Measurements from ENCODE around the gene SYTL1. TPM values are rescaled to one million over a fixed set of nuclear protein-coding genes. Genes with fewer than 3 reads are reported as not detected.
"Not testable (repeated sequence)": the region's sequence is repeated elsewhere in the genome, so short reads cannot be mapped to it uniquely, and the experiment has no call there.

The SYTL1 gene
- polyA plus RNA-seq, 1 donor from 2014 or later: not detected

DNA sequence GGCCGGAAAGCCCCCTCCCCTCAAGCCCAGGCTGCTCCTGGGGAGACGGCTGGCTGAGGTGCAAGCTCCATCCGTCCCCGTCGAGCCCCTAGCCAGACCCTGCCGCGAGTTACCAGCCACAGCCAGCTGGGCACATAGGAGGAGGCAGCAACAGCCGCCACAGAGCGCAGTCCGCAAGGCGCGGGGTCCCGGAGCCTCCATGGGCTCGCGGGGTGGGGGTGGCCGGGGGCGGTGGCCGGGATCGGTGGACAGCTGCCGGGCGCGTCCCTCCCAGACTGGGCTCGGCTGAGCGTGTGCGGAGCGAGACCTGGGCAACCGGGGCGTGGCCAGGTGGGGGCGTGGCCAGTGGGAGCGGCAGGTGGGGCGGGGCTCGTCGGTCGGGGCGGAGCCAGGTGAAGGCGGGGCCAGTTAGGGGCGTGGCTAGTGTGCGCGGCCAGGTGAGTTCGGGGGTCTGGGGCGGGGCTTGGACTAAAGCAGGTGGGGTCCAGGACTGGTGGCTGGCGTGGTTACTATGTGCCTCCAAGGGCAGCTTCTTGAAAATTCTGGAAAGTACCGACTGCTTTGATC lies 41.3 kb downstream of the SYTL1 start, which contains the start of gene CD164L2:
Gene CD164L2, minus strand, starts transcription at position 295 of the 567 bp plus-strand sequence. Its CDS starts 94 bp downstream, at position 201.
- no peaks in the 10 kb centered on the region for H3K9me2 ChIP-seq (ENCODE audit: insufficient read depth, low read length)
- no peaks in the 10 kb centered on the region for H4K20me1 ChIP-seq (ENCODE audit: insufficient read depth)
- no peak within 1 kb of the TSS for H2AFZ ChIP-seq (ENCODE audit: low read depth, low read length)
- no peak within 1 kb of the TSS for H3K9ac ChIP-seq (ENCODE audit: low read length)
- no peaks in the 10 kb centered on the region for H3F3A ChIP-seq (ENCODE audit: insufficient read depth, low read length, poor library complexity, severe bottlenecking)
- TF ChIP-seq RAD21 (conservative IDR thresholded peaks at IDR 0.05): no peak
- TF ChIP-seq TAF1 (IDR thresholded peaks at IDR 0.05; ENCODE audit: low read depth): no peak
- TF ChIP-seq, protein P1, sequence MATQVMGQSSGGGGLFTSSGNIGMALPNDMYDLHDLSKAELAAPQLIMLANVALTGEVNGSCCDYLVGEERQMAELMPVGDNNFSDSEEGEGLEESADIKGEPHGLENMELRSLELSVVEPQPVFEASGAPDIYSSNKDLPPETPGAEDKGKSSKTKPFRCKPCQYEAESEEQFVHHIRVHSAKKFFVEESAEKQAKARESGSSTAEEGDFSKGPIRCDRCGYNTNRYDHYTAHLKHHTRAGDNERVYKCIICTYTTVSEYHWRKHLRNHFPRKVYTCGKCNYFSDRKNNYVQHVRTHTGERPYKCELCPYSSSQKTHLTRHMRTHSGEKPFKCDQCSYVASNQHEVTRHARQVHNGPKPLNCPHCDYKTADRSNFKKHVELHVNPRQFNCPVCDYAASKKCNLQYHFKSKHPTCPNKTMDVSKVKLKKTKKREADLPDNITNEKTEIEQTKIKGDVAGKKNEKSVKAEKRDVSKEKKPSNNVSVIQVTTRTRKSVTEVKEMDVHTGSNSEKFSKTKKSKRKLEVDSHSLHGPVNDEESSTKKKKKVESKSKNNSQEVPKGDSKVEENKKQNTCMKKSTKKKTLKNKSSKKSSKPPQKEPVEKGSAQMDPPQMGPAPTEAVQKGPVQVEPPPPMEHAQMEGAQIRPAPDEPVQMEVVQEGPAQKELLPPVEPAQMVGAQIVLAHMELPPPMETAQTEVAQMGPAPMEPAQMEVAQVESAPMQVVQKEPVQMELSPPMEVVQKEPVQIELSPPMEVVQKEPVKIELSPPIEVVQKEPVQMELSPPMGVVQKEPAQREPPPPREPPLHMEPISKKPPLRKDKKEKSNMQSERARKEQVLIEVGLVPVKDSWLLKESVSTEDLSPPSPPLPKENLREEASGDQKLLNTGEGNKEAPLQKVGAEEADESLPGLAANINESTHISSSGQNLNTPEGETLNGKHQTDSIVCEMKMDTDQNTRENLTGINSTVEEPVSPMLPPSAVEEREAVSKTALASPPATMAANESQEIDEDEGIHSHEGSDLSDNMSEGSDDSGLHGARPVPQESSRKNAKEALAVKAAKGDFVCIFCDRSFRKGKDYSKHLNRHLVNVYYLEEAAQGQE (IDR thresholded peaks at IDR 0.05; ENCODE audit: borderline replicate concordance): no peak
- no peak for TF ChIP-seq POLR2AphosphoS5 (IDR thresholded peaks at IDR 0.05)
- H3K4me2 ChIP-seq (ENCODE audit: low read length): no peak within 1 kb of the TSS
- no peaks in the 10 kb centered on the region for H3K9me3 ChIP-seq (ENCODE audit: low read length)
- H3K27me3 ChIP-seq (ENCODE audit: insufficient read depth, low read depth, low read length): peaks cover 10% of the 10 kb centered on the region
- H3K36me3 ChIP-seq (ENCODE audit: insufficient read depth, low read length): no peaks in the 10 kb centered on the region
- no peak within 1 kb of the TSS for H3K4me3 ChIP-seq (ENCODE audit: low read length)
- H3K27ac ChIP-seq (ENCODE audit: low read length): no peak within 1 kb of the TSS
- H3K79me2 ChIP-seq (replicated peaks; ENCODE audit: insufficient read depth, low read length): no peaks in the 10 kb centered on the region

DNA sequence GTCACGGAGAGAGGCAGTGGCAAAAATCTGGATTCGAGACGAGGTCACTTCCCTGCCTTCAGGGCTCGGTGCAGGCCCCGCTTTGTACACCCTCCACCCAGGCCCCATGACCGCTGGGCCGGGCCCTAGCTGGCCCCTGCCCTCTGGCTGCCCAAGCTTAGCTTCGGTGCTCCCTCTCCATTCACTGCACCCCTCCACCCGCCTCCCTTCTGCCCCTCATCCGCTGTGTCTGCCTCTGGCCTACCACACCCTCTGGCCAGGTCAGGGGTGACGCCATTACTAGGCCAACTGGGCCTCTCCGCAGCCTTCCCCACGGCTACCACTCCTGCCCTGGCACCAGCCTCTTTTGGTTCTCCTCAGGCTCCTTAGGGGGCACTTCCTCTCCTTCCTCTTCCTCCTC lies 41.8 kb downstream of the SYTL1 start:
- H3K9me2 ChIP-seq (ENCODE audit: insufficient read depth, low read length): no peaks in the 10 kb centered on the region

DNA sequence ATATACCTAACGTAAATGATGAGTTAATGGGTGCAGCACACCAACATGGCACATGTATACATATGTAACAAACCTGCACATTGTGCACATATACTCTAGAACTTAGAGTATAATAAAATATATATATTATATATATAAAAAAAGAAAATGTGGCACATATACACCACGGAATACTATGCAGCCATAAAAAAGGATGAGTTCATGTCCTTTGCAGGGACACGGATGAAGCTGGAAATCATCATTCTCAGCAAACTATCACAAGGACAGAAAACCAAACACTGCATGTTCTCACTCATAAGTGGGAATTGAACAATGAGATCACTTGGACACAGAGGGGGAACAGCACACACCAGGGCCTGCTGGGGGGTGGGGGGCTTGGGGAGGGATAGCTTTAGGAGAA lies 43.0 kb downstream of the SYTL1 start:
- H3K9ac ChIP-seq (ENCODE audit: low read length); H3K27ac ChIP-seq (ENCODE audit: low read length); H3K9me2 ChIP-seq (ENCODE audit: insufficient read depth, low read length); H3K4me3 ChIP-seq (ENCODE audit: low read length); H2AFZ ChIP-seq (ENCODE audit: low read depth, low read length); H3F3A ChIP-seq (ENCODE audit: insufficient read depth, low read length, poor library complexity, severe bottlenecking); H3K9me3 ChIP-seq (ENCODE audit: low read length); H3K4me2 ChIP-seq (ENCODE audit: low read length); H3K79me2 ChIP-seq (replicated peaks; ENCODE audit: insufficient read depth, low read length); H4K20me1 ChIP-seq (ENCODE audit: insufficient read depth); H3K36me3 ChIP-seq (ENCODE audit: insufficient read depth, low read length): not testable (repeated sequence)
- H3K27me3 ChIP-seq (ENCODE audit: insufficient read depth, low read depth, low read length): peaks cover 10% of the 10 kb centered on the region

More for the DNA sequence above, 41.8 kb downstream of the SYTL1 start:
- Histone ChIP-seq H3K79me2 (replicated peaks; ENCODE audit: insufficient read depth, low read length) (no peaks in the 10 kb centered on the region), H3F3A (ENCODE audit: insufficient read depth, low read length, poor library complexity, severe bottlenecking) (no peaks in the 10 kb centered on the region), H3K9me3 (ENCODE audit: low read length) (no peaks in the 10 kb centered on the region), H3K36me3 (ENCODE audit: insufficient read depth, low read length) (no peaks in the 10 kb centered on the region), H3K27ac (ENCODE audit: low read length) (no peak overlapping the region), H3K9ac (ENCODE audit: low read length) (no peak overlapping the region), H3K4me3 (ENCODE audit: low read length) (no peak overlapping the region), H4K20me1 (ENCODE audit: insufficient read depth) (no peaks in the 10 kb centered on the region), H2AFZ (ENCODE audit: low read depth, low read length) (no peak overlapping the region), H3K27me3 (ENCODE audit: insufficient read depth, low read depth, low read length) (peaks cover 10% of the 10 kb centered on the region), H3K4me2 (ENCODE audit: low read length) (no peak overlapping the region)
- TF ChIP-seq SMC3 (conservative IDR thresholded peaks at IDR 0.05; ENCODE audit: poor library complexity) (no peak), EP300 (conservative IDR thresholded peaks at IDR 0.05; ENCODE audit: poor library complexity, severe bottlenecking) (no peak), RAD21 (conservative IDR thresholded peaks at IDR 0.05) (no peak), EZH2 (IDR thresholded peaks at IDR 0.05; ENCODE audit: borderline replicate concordance, insufficient read depth, low read length, poor library complexity, severe bottlenecking) (no peak), POLR2AphosphoS5 (IDR thresholded peaks at IDR 0.05) (no peak), MXI1 (conservative IDR thresholded peaks at IDR 0.05; ENCODE audit: poor library complexity, severe bottlenecking) (no peak), TAF1 (IDR thresholded peaks at IDR 0.05; ENCODE audit: low read depth) (no peak)
- TF ChIP-seq, protein P1 (IDR thresholded peaks at IDR 0.05; ENCODE audit: borderline replicate concordance): no peak
- TF ChIP-seq, protein P2, sequence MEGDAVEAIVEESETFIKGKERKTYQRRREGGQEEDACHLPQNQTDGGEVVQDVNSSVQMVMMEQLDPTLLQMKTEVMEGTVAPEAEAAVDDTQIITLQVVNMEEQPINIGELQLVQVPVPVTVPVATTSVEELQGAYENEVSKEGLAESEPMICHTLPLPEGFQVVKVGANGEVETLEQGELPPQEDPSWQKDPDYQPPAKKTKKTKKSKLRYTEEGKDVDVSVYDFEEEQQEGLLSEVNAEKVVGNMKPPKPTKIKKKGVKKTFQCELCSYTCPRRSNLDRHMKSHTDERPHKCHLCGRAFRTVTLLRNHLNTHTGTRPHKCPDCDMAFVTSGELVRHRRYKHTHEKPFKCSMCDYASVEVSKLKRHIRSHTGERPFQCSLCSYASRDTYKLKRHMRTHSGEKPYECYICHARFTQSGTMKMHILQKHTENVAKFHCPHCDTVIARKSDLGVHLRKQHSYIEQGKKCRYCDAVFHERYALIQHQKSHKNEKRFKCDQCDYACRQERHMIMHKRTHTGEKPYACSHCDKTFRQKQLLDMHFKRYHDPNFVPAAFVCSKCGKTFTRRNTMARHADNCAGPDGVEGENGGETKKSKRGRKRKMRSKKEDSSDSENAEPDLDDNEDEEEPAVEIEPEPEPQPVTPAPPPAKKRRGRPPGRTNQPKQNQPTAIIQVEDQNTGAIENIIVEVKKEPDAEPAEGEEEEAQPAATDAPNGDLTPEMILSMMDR (IDR thresholded peaks at IDR 0.05; ENCODE audit: poor library complexity, severe bottlenecking): no peak

All from neural cell (in vitro differentiated cells).